Prostate gland (tissue), 1 donor: ENCODE results near the gene FILIP1.

Source experiments
- POLR2A ChIP-seq: fragments of 450-650 bp; IDR thresholded peaks from one replicate; pipeline ENCODE4 v1.6.1; 2016; ENCODE audit warnings: antibody characterized with exemption, mild to moderate bottlenecking
- POLR2AphosphoS5 ChIP-seq: sonication (generic); formaldehyde crosslinking; IDR thresholded peaks from one replicate; pipeline ENCODE4 v1.6.1; 2017; ENCODE audit warnings: antibody characterized with exemption

GRCh38 chr6:75396005-75396800 is 97.4 kb downstream of the FILIP1 start:
- TF ChIP-seq POLR2A (no peak), POLR2AphosphoS5 (no peak)
